Measurements from ENCODE around the gene TNFRSF18. TPM values are rescaled to one million over a fixed set of nuclear protein-coding genes. Genes with fewer than 3 reads are reported as not detected.

Gene TNFRSF18
- total RNA-seq, 1 donor from 2014 or later, result not detected

DNA sequence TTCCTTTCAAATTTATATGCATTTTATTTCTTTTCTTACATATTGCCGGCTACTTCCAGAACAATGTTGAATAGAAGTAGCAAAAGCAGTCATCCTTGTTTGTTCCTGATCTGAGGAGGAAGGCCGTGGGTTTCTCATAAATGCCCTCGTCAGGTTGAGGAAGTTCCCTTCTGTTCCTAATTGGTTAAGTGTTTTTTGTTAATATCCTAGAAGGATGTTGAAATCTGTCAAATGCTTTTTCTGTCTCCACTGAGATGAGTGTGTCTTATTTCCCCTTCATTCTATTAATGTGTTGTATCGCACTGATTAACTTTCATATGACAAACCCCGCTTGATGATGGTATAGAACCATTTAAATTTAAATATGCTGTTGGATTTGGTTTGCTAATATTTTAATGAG lies 17.3 kb downstream of the TNFRSF18 start:
- H3K36me3 ChIP-seq, result no peaks in the 10 kb centered on the region

DNA sequence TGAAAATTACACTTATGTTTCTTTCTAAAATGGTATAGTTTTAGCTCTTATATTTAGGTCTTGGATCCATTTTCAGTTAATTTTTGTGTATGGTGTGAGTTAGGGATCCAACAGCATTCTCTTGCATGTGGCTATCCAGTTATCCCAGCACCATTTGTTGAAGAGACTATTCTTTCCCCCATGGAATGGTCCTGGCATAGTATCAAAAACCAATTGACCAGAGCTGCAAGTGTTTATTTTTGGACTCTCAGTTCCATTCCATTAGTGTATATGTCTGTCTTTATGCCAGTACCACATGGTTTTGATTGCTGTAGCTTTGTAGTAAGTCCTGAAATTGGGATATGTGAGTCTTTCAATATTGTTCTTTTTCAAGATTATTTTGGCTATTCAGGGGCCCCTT lies 18.5 kb downstream of the TNFRSF18 start:
- Histone ChIP-seq H3K9me3 (replicated peaks) (peaks cover 6% of the 10 kb centered on the region), H3K4me1 (peaks cover 13% of the 10 kb centered on the region), H3K27me3 (ENCODE audit: low read depth) (peaks cover 6% of the 10 kb centered on the region), H3K27ac (replicated peaks) (no peak overlapping the region), H3K36me3 (no peaks in the 10 kb centered on the region), H3K4me3 (no peak overlapping the region)
- TF ChIP-seq, protein P1, sequence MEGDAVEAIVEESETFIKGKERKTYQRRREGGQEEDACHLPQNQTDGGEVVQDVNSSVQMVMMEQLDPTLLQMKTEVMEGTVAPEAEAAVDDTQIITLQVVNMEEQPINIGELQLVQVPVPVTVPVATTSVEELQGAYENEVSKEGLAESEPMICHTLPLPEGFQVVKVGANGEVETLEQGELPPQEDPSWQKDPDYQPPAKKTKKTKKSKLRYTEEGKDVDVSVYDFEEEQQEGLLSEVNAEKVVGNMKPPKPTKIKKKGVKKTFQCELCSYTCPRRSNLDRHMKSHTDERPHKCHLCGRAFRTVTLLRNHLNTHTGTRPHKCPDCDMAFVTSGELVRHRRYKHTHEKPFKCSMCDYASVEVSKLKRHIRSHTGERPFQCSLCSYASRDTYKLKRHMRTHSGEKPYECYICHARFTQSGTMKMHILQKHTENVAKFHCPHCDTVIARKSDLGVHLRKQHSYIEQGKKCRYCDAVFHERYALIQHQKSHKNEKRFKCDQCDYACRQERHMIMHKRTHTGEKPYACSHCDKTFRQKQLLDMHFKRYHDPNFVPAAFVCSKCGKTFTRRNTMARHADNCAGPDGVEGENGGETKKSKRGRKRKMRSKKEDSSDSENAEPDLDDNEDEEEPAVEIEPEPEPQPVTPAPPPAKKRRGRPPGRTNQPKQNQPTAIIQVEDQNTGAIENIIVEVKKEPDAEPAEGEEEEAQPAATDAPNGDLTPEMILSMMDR (IDR thresholded peaks at IDR 0.05; ENCODE audit: borderline replicate concordance), result no peak
- intact Hi-C loops (cut with micrococcal nuclease), result no loop called here
- DNase-seq, result no peak

More for the DNA sequence above, 17.3 kb downstream of the TNFRSF18 start:
- TF ChIP-seq, protein P1 (IDR thresholded peaks at IDR 0.05; ENCODE audit: borderline replicate concordance), result no peak
- no peak for DNase-seq
- H3K27ac ChIP-seq (replicated peaks), result no peak overlapping the region
- peaks cover 6% of the 10 kb centered on the region for H3K9me3 ChIP-seq (replicated peaks)
- no peaks in the 10 kb centered on the region for H3K27me3 ChIP-seq (ENCODE audit: low read depth)
- intact Hi-C loops (cut with micrococcal nuclease), result no loop called here
- H3K4me3 ChIP-seq, result no peak overlapping the region
- peaks cover 6% of the 10 kb centered on the region for H3K4me1 ChIP-seq

DNA sequence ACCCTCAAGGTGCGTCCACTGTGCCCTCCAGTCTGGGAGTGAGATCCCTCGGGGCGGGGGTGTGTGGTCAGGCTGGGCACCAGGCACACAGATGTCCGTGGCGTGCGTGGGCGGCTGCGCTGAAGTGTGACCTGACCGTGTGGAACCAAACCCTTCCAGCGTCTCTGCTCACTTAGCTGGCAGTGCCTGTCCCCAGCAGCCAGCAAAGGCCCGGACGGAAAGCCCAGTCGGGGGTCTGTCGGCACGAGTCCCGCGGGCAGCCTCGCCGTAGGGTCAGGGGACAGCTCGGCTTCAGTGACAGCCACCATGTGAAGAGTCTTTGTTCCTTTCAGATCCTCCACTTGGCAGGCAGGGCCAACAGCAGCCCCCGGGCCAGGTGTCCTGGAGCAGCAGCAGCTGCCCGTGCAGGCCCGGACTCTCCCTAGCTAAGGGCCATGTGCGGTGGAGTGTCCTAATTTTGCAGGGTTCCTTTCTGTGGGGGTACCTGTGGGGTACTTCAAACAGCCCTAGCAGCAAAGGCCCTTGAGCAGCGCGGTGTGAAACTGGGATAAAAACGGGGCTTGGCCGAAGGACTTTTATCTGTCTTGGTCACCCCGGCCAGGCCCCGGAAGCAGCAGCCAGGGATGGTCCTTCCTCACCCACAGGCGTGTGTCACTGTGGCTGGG lies 21.2 kb downstream of the TNFRSF18 start:
- TF ChIP-seq, protein P1 (IDR thresholded peaks at IDR 0.05; ENCODE audit: borderline replicate concordance), result no peak
- H3K9me3 ChIP-seq (replicated peaks), result peaks cover 6% of the 10 kb centered on the region
- peak; percentile 6 for DNase-seq
- intact Hi-C loops (cut with micrococcal nuclease), result no loop called here
- no peaks in the 10 kb centered on the region for H3K36me3 ChIP-seq
- H3K4me3 ChIP-seq, result no peak overlapping the region
- no peak overlapping the region for H3K27ac ChIP-seq (replicated peaks)
- H3K27me3 ChIP-seq (ENCODE audit: low read depth), result peaks cover 32% of the 10 kb centered on the region
- H3K4me1 ChIP-seq, result peaks cover 19% of the 10 kb centered on the region

DNA sequence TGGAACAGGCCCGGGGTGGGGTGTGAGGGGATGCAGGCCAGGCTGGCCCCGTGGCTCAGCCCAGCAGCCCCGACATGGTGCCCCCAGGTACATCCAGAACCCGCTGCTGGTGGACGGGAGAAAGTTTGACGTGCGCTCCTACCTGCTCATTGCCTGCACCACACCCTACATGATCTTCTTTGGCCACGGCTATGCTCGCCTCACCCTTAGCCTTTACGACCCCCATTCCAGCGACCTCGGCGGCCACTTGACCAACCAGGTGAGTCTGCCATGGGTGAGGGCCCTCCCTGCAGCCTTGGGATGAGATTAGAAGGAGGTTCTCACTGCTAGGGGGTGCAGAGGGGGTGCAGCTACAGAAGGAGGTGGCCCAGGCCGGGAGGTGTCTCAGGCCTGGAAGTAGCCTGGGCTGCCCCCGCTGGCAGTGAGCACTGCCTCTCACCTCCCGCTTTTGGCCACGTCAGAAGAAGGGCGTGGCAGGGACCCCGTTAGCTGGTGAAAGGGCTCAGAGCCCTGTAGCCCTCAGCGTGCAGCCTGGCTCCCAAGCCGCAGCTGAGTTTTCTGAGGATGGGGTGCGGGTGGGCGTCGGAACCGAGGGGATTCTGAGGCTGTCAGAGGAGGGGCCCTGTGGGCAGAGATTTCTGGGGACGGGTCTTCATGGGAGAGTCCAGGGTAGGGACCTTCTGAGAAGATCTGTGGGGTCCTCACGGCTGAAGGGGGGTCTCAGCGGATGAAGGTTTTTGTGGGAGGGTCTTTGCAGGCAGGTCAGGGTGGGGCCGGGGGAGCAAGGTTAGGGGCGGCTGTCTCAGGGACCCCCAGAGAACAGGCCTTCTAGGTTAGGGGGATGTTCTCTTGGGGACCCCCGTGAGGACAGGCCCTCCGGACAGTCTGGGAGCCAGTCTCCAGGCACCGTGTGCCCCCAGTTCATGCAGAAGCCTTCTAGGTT lies 22.3 kb downstream of the TNFRSF18 start:
- intact Hi-C loops (cut with micrococcal nuclease), result no loop called here

DNA sequence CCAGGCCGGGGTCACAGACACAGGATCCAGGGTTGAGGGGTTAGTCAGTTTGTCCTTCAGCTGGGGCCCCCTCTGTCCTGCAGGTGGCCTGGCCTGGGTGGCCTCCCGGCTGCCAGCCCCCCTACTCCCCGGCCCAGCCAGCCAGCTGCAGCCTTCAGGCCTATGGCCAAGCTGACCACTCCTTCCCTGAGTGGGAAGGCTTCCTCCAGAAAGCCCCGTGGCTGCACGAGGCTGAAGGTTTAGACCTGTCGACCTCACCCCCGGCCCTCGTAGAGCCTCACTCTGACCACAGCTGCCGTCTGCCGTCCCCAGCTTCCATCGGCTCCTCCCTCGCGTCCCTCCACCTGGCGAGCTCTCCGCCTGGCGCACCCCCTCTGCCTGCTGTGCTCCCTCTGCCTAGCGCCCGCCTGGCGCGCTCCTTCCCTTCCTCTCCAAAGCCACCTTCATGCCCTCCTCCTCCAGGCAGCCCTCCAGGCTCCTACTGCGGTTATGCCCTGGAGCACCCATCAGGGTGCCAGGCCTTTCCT lies 23.1 kb downstream of the TNFRSF18 start:
- Histone ChIP-seq H3K27ac (replicated peaks) (peak overlapping the region; percentile 38), H3K4me3 (peak overlapping the region; percentile 50), H3K4me1 (peaks cover 17% of the 10 kb centered on the region), H3K27me3 (ENCODE audit: low read depth) (peaks cover 51% of the 10 kb centered on the region), H3K9me3 (replicated peaks) (peaks cover 6% of the 10 kb centered on the region), H3K36me3 (no peaks in the 10 kb centered on the region)
- peak; percentile 13 for DNase-seq
- intact Hi-C loops (cut with micrococcal nuclease), result no loop called here
- TF ChIP-seq, protein P1 (IDR thresholded peaks at IDR 0.05; ENCODE audit: borderline replicate concordance), result no peak

More for the DNA sequence above, 22.3 kb downstream of the TNFRSF18 start:
- H3K36me3 ChIP-seq, result no peaks in the 10 kb centered on the region
- peaks cover 19% of the 10 kb centered on the region for H3K4me1 ChIP-seq
- no peak overlapping the region for H3K27ac ChIP-seq (replicated peaks)
- peak; percentile 5 for DNase-seq
- H3K9me3 ChIP-seq (replicated peaks), result peaks cover 6% of the 10 kb centered on the region
- TF ChIP-seq, protein P1 (IDR thresholded peaks at IDR 0.05; ENCODE audit: borderline replicate concordance), result no peak
- H3K27me3 ChIP-seq (ENCODE audit: low read depth), result peaks cover 43% of the 10 kb centered on the region
- no peak overlapping the region for H3K4me3 ChIP-seq

Measured in left ventricle myocardium inferior (tissue), 1 donor.